B cell (primary cell): ENCODE measurements around the gene PRUNE2.

Experiments used
- CTCF ChIP-seq: fragments of 200-600 bp; IDR thresholded peaks from one replicate; pipeline ENCODE4 v1.8.0; 2022; ENCODE audit warnings: antibody characterized with exemption, mild to moderate bottlenecking
- EZH2 ChIP-seq: IDR thresholded peaks from 2 replicates; pipeline ENCODE4 v1.6.1; 2012; ENCODE audit warnings: borderline replicate concordance, low read depth, mild to moderate bottlenecking, moderate library complexity, low read length; ENCODE audit not compliant: insufficient read depth, poor library complexity, severe bottlenecking

- TF ChIP-seq CTCF (no peak), EZH2 (no peak)
Measured at GRCh38 chr9:76787677-76788076, 118.2 kb downstream of the PRUNE2 start.
